ENCODE measurements around the gene MAP7.

- no peak for TF ChIP-seq POLR2AphosphoS5 (IDR thresholded peaks at IDR 0.05; ENCODE audit: control insufficient read depth, insufficient read depth, low read depth, low read length)
- TF ChIP-seq HEY1 (CRISPR knock-in tag; IDR thresholded peaks at IDR 0.05; ENCODE audit: borderline replicate concordance): no peak
- TF ChIP-seq EZH2 (IDR thresholded peaks at IDR 0.05; ENCODE audit: borderline replicate concordance, low read depth, low read length): no peak
- no peak for TF ChIP-seq TEAD4 (IDR thresholded peaks at IDR 0.05; ENCODE audit: low read length)
- no peak for TF ChIP-seq TEAD4 (CRISPR knock-in tag; IDR thresholded peaks at IDR 0.05; ENCODE audit: borderline replicate concordance)
- no peak for TF ChIP-seq ZFX (CRISPR knock-in tag; IDR thresholded peaks at IDR 0.05)
- TF ChIP-seq, protein P1, sequence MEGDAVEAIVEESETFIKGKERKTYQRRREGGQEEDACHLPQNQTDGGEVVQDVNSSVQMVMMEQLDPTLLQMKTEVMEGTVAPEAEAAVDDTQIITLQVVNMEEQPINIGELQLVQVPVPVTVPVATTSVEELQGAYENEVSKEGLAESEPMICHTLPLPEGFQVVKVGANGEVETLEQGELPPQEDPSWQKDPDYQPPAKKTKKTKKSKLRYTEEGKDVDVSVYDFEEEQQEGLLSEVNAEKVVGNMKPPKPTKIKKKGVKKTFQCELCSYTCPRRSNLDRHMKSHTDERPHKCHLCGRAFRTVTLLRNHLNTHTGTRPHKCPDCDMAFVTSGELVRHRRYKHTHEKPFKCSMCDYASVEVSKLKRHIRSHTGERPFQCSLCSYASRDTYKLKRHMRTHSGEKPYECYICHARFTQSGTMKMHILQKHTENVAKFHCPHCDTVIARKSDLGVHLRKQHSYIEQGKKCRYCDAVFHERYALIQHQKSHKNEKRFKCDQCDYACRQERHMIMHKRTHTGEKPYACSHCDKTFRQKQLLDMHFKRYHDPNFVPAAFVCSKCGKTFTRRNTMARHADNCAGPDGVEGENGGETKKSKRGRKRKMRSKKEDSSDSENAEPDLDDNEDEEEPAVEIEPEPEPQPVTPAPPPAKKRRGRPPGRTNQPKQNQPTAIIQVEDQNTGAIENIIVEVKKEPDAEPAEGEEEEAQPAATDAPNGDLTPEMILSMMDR (IDR thresholded peaks at IDR 0.05 in 2 of 3, conservative IDR thresholded peaks at IDR 0.05 in 1 of 3; ENCODE audit: insufficient read depth in 2 of 3, low read depth in 1 of 3, low read length in 3 of 3): no peak
- no peak for TF ChIP-seq POLR2A (conservative IDR thresholded peaks at IDR 0.05)
- TF ChIP-seq, protein P2, sequence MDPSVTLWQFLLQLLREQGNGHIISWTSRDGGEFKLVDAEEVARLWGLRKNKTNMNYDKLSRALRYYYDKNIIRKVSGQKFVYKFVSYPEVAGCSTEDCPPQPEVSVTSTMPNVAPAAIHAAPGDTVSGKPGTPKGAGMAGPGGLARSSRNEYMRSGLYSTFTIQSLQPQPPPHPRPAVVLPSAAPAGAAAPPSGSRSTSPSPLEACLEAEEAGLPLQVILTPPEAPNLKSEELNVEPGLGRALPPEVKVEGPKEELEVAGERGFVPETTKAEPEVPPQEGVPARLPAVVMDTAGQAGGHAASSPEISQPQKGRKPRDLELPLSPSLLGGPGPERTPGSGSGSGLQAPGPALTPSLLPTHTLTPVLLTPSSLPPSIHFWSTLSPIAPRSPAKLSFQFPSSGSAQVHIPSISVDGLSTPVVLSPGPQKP (CRISPR knock-in tag; IDR thresholded peaks at IDR 0.05): no peak
- TF ChIP-seq TCF7L2 (IDR thresholded peaks at IDR 0.05; ENCODE audit: low read depth, low read length): no peak
- TF ChIP-seq ZNF274 (IDR thresholded peaks at IDR 0.05; ENCODE audit: borderline replicate concordance, low read depth, low read length): no peak
- no peak for TF ChIP-seq STAT5B (CRISPR knock-in tag; IDR thresholded peaks at IDR 0.05)
Observed at GRCh38 chr6:136341367-136341766, 208.9 kb downstream of the MAP7 start.
